Keratinocyte (primary cell): ENCODE measurements around the gene PRKACA. TPM values are rescaled to one million over a fixed set of nuclear protein-coding genes. Genes with fewer than 3 reads are reported as not detected.
A peak's percentile ranks its signal among the peaks of the same experiment; 100 is the strongest.

Experiments used
- DNase-seq: peaks from one replicate; pipeline ENCODE4 v3.0.0-alpha.2; 2011; ENCODE audit warnings: low read depth, missing footprints, low spot score
- FAIRE-seq: peaks from 2 replicates; lab custom pipeline; 2011; peaks lifted over from hg19 to GRCh38; lab: Jason Lieb, UNC
- H2AFZ ChIP-seq: 2 replicates; pipeline ENCODE4 v1.6.0; 2012; ENCODE audit warnings: low read length, control low read depth, inconsistent platforms; ENCODE audit not compliant: control insufficient read depth
- H3K27ac ChIP-seq: 2 replicates; pipeline ENCODE4 v1.5.1; 2011; ENCODE audit warnings: low read length; ENCODE audit not compliant: control insufficient read depth, insufficient read depth
- H3K27me3 ChIP-seq: 3 replicates; pipeline ENCODE4 v1.6.0; 2011; ENCODE audit warnings: low read length; ENCODE audit not compliant: control insufficient read depth, insufficient read depth; ENCODE audit errors: extremely low read depth
- H3K36me3 ChIP-seq, 2 experiments: 2 replicates in 1 of 2; 3 replicates in 1 of 2; pipeline ENCODE4 v1.5.1; 2011; ENCODE audit warnings: low read length in 2 of 2, mild to moderate bottlenecking in 1 of 2; ENCODE audit not compliant: control insufficient read depth in 2 of 2, insufficient read depth in 2 of 2; ENCODE audit errors: extremely low read depth in 1 of 2
- H3K4me1 ChIP-seq: 3 replicates; pipeline ENCODE4 v1.5.1; 2011; ENCODE audit warnings: low read length; ENCODE audit not compliant: control insufficient read depth, insufficient read depth; ENCODE audit errors: extremely low read depth
- H3K4me2 ChIP-seq: 3 replicates; pipeline ENCODE4 v1.6.0; 2011; ENCODE audit warnings: low read depth, low read length; ENCODE audit not compliant: control insufficient read depth, insufficient read depth; ENCODE audit errors: extremely low read depth
- H3K4me3 ChIP-seq, 3 experiments: fragments of 200-600 bp in 1 of 3; sonication (generic) in 1 of 3; 2 replicates in 2 of 3; 3 replicates in 1 of 3; pipeline ENCODE4 v1.5.1; 2011 to 2016; ENCODE audit warnings: low read length in 3 of 3, mild to moderate bottlenecking in 3 of 3, control low read depth in 2 of 3, inconsistent platforms in 1 of 3, low read depth in 1 of 3, mixed read lengths in 1 of 3, mixed run types in 1 of 3, moderate library complexity in 1 of 3; ENCODE audit not compliant: control insufficient read depth in 2 of 3, insufficient read depth in 2 of 3; ENCODE audit errors: extremely low read depth in 1 of 3
- H3K79me2 ChIP-seq: 2 replicates; pipeline ENCODE4 v1.6.0; 2012; ENCODE audit warnings: low read length; ENCODE audit not compliant: control insufficient read depth, insufficient read depth
- H3K9ac ChIP-seq: 3 replicates; pipeline ENCODE4 v1.6.0; 2011; ENCODE audit warnings: low read length; ENCODE audit not compliant: control insufficient read depth, insufficient read depth; ENCODE audit errors: extremely low read depth
- H3K9me1 ChIP-seq: 3 replicates; pipeline ENCODE4 v1.6.0; 2011; ENCODE audit warnings: low read length; ENCODE audit not compliant: control insufficient read depth, insufficient read depth; ENCODE audit errors: extremely low read depth
- H3K9me3 ChIP-seq: 2 replicates; pipeline ENCODE4 v1.5.1; 2012; ENCODE audit warnings: low read depth, low read length; ENCODE audit not compliant: control insufficient read depth
- H4K20me1 ChIP-seq: 3 replicates; pipeline ENCODE4 v1.6.0; 2011; ENCODE audit warnings: low read length; ENCODE audit not compliant: control insufficient read depth, insufficient read depth; ENCODE audit errors: extremely low read depth
- EZH2 ChIP-seq: IDR thresholded peaks from one replicate; pipeline ENCODE4 v1.6.1; 2012; ENCODE audit warnings: inconsistent platforms, mild to moderate bottlenecking, low read length, moderate library complexity
- dilution Hi-C: fragments of 300-500 bp; cut with MboI; formaldehyde crosslinking; loops from one replicate; pipeline ENCODE4 v1.7.0; 2020; ENCODE audit warnings: low sequenced_read_pairs; ENCODE audit not compliant: extremely low pct_ligation_motif_present
- polyA plus RNA-seq, 5 experiments: library from polyadenylated mRNA; depleted of rRNA in 3 of 5; stranded (reverse) in 3 of 5; stranded (forward) in 1 of 5; unstranded in 1 of 5; fragments of >200 nt; gene quantifications; 1 replicate in 1 of 5; 2 replicates in 3 of 5; 3 replicates in 1 of 5; pipeline versions ENCODE4 v1.2.1 to v1.2.3, GENCODE V29; 2011 to 2012; ENCODE audit warnings: missing spikeins in 2 of 5, low read depth in 1 of 5, low replicate concordance in 1 of 5
- TF ChIP-seq, protein P1 (sequence below), 3 experiments: IDR thresholded peaks in 1 of 3; conservative IDR thresholded peaks in 1 of 3; optimal IDR thresholded peaks in 1 of 3; 2 replicates in 2 of 3; 3 replicates in 1 of 3; pipeline versions ENCODE3 to v1.5.1; 2011; ENCODE audit warnings: low read length in 3 of 3, mild to moderate bottlenecking in 3 of 3, moderate library complexity in 2 of 3, control low read depth in 1 of 3, inconsistent platforms in 1 of 3; ENCODE audit not compliant: insufficient read depth in 2 of 3; ENCODE audit errors: extremely low read depth in 1 of 3

The PRKACA gene
- polyA plus RNA-seq, 1 donor (not counting 4 experiments of a cell fraction or from before 2014, with no cell fraction given): 13.7 TPM

DNA sequence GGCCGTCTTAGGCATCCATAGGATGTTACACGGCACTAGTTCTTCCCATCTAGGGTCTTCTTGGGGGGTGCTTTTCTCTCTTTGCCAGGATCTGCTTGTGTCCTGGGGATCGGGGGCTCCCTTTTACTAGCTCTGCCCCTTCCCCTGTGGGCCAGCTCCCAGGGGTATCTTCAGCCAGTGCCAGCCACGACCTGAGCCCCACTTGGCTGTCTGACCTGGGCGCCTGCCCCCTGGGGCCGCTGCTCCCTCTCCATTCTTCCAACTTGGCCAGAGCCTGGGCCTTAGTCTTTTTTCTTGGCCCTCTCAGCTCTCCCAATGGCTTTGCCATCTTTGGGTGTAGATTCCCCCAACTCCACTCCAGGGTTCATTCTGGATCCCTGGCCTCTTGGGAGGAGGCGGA, 3.1 kb downstream of the PRKACA start:
- H3K27ac ChIP-seq: no peak overlapping the region
- H3K4me1 ChIP-seq: peaks cover 14% of the 10 kb centered on the region
- no peak overlapping the region for H3K4me2 ChIP-seq
- no peak overlapping the region for H3K4me3 ChIP-seq
- FAIRE-seq (no peak), DNase-seq (no peak)
- no peak overlapping the region for H2AFZ ChIP-seq
- peaks cover 9% of the 10 kb centered on the region for H3K79me2 ChIP-seq
- dilution Hi-C loops: no loop called here
- H3K27me3 ChIP-seq: no peaks in the 10 kb centered on the region
- TF ChIP-seq, protein P1, sequence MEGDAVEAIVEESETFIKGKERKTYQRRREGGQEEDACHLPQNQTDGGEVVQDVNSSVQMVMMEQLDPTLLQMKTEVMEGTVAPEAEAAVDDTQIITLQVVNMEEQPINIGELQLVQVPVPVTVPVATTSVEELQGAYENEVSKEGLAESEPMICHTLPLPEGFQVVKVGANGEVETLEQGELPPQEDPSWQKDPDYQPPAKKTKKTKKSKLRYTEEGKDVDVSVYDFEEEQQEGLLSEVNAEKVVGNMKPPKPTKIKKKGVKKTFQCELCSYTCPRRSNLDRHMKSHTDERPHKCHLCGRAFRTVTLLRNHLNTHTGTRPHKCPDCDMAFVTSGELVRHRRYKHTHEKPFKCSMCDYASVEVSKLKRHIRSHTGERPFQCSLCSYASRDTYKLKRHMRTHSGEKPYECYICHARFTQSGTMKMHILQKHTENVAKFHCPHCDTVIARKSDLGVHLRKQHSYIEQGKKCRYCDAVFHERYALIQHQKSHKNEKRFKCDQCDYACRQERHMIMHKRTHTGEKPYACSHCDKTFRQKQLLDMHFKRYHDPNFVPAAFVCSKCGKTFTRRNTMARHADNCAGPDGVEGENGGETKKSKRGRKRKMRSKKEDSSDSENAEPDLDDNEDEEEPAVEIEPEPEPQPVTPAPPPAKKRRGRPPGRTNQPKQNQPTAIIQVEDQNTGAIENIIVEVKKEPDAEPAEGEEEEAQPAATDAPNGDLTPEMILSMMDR (optimal IDR thresholded peaks at IDR 0.05 in 1 of 3, IDR thresholded peaks at IDR 0.05 in 1 of 3, conservative IDR thresholded peaks at IDR 0.05 in 1 of 3; ENCODE audit: extremely low read depth in 1 of 3, insufficient read depth in 2 of 3, low read length in 3 of 3): no peak
- no peak for TF ChIP-seq EZH2
- no peak overlapping the region for H3K9ac ChIP-seq
- H3K9me3 ChIP-seq: no peaks in the 10 kb centered on the region
- no peaks in the 10 kb centered on the region for H3K36me3 ChIP-seq
- no peaks in the 10 kb centered on the region for H4K20me1 ChIP-seq
- no peaks in the 10 kb centered on the region for H3K9me1 ChIP-seq

DNA sequence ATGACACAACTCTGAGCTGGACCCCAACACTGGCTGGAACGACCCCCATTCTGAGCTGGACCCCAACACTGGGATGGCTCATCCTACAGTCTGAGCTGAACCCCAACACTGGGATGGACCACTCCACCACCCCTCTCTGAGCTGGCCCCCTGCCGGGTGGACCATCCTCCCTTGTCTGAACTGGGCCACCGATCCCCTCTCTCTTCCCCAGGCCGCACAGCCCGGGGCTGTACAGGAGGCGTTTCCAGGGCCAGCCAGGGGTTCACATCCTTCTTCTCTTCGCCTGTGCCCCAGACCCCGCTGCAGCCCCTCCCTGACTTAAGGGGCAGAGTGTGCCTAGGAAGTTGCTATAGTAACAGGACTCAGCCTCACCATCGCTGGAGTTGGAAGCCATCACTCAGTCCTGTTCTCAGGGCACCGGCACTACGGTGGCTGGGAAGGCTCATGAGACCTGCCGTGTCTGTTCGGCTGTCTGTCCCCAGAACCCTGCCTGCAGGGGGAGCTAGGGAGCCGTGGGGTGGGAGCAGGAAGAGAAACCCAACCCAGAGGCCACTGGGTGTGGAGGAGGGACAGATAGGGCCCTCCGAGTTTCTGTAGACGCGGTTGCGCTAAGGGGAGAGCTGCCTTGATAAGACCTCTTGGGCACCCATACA, 3.7 kb downstream of the PRKACA start:
- no peak overlapping the region for H2AFZ ChIP-seq
- H3K36me3 ChIP-seq: no peaks in the 10 kb centered on the region
- no peak for TF ChIP-seq EZH2
- TF ChIP-seq, protein P1 (optimal IDR thresholded peaks at IDR 0.05 in 1 of 3, IDR thresholded peaks at IDR 0.05 in 1 of 3, conservative IDR thresholded peaks at IDR 0.05 in 1 of 3; ENCODE audit: extremely low read depth in 1 of 3, insufficient read depth in 2 of 3, low read length in 3 of 3): peak; percentile 47 to 59 (median 50)
- no peak for FAIRE-seq
- peaks cover 9% of the 10 kb centered on the region for H3K79me2 ChIP-seq
- no peak overlapping the region for H3K4me2 ChIP-seq
- dilution Hi-C loops: no loop called here
- H3K4me3 ChIP-seq: no peak overlapping the region
- no peak for DNase-seq
- H3K9ac ChIP-seq: no peak overlapping the region
- H3K9me1 ChIP-seq: no peaks in the 10 kb centered on the region
- H3K4me1 ChIP-seq: peaks cover 13% of the 10 kb centered on the region
- H3K27me3 ChIP-seq: no peaks in the 10 kb centered on the region
- H3K9me3 ChIP-seq: no peaks in the 10 kb centered on the region
- no peaks in the 10 kb centered on the region for H4K20me1 ChIP-seq
- no peak overlapping the region for H3K27ac ChIP-seq
